ENCODE results near the gene ENG.
A peak's percentile ranks its signal among the peaks of the same experiment; 100 is the strongest.
"Not testable (repeated sequence)": the region's sequence is repeated elsewhere in the genome, so short reads cannot be mapped to it uniquely, and the experiment has no call there.

The ENG gene

GRCh38 chr9:127844821-127845359 is 9.6 kb downstream of the ENG start:
- DNase-seq (ENCODE audit: low read depth) = no peak

- no peak for DNase-seq (ENCODE audit: low read depth)
These were observed 13.2 kb downstream of the ENG start for GRCh38 chr9:127841087-127841835.

- DNase-seq (ENCODE audit: low read depth) = peak; percentile 91
These were observed 15.9 kb downstream of the ENG start for GRCh38 chr9:127838375-127839078.

GRCh38 chr9:127837346-127837745 is 17.1 kb downstream of the ENG start:
- DNase-seq (ENCODE audit: low read depth) = no peak

- DNase-seq (ENCODE audit: low read depth) = not testable (repeated sequence)
These were observed 17.9 kb downstream of the ENG start for GRCh38 chr9:127836561-127836960.

- DNase-seq (ENCODE audit: low read depth) = no peak
These were observed 18.4 kb downstream of the ENG start for GRCh38 chr9:127835991-127836516.

GRCh38 chr9:127833555-127833954 is 20.9 kb downstream of the ENG start:
- no peak for DNase-seq (ENCODE audit: low read depth)

- DNase-seq (ENCODE audit: low read depth) = no peak
These were observed 22.2 kb downstream of the ENG start for GRCh38 chr9:127832248-127832647.

GRCh38 chr9:127829205-127829906 is 25.1 kb downstream of the ENG start:
- DNase-seq (ENCODE audit: low read depth) = no peak

- DNase-seq (ENCODE audit: low read depth) = no peak
These were observed 26.0 kb downstream of the ENG start for GRCh38 chr9:127828262-127829031.

- DNase-seq (ENCODE audit: low read depth) = no peak
These were observed 28.1 kb downstream of the ENG start for GRCh38 chr9:127826253-127826913.

GRCh38 chr9:127825319-127826051 is 29.0 kb downstream of the ENG start:
- no peak for DNase-seq (ENCODE audit: low read depth)

GRCh38 chr9:127822108-127822507 is 32.4 kb downstream of the ENG start:
- DNase-seq (ENCODE audit: low read depth) = no peak

- DNase-seq (ENCODE audit: low read depth) = no peak
These were observed 35.9 kb downstream of the ENG start for GRCh38 chr9:127818574-127818973.

GRCh38 chr9:127817881-127818434 is 36.5 kb downstream of the ENG start:
- no peak for DNase-seq (ENCODE audit: low read depth)

GRCh38 chr9:127816728-127817127 is 37.7 kb downstream of the ENG start:
- no peak for DNase-seq (ENCODE audit: low read depth)

- DNase-seq (ENCODE audit: low read depth) = no peak
These were observed 38.1 kb downstream of the ENG start for GRCh38 chr9:127816362-127816725.

- DNase-seq (ENCODE audit: low read depth) = no peak
These were observed 38.7 kb downstream of the ENG start for GRCh38 chr9:127815512-127816361.
